Loucy (cell line): ENCODE measurements around the gene SLC23A2.

Experiments
- CTCF ChIP-seq: fragments of 200-600 bp; sonication (generic); conservative IDR thresholded peaks from 2 replicates; pipeline ENCODE4 v1.5.1; 2014; ENCODE audit warnings: mild to moderate bottlenecking, antibody characterized with exemption, low read length
- EZH2phosphoT487 ChIP-seq: fragments of 200-600 bp; IDR thresholded peaks from 2 replicates; pipeline ENCODE4 v1.6.1; 2018; ENCODE audit warnings: antibody characterized with exemption, mild to moderate bottlenecking, moderate library complexity, borderline replicate concordance

- TF ChIP-seq CTCF (no peak), EZH2phosphoT487 (no peak)
Measured at GRCh38 chr20:4848041-4848440, 153.3 kb downstream of the SLC23A2 start.
